ENCODE measurements around the gene DRGX.

DRGX gene

DNA sequence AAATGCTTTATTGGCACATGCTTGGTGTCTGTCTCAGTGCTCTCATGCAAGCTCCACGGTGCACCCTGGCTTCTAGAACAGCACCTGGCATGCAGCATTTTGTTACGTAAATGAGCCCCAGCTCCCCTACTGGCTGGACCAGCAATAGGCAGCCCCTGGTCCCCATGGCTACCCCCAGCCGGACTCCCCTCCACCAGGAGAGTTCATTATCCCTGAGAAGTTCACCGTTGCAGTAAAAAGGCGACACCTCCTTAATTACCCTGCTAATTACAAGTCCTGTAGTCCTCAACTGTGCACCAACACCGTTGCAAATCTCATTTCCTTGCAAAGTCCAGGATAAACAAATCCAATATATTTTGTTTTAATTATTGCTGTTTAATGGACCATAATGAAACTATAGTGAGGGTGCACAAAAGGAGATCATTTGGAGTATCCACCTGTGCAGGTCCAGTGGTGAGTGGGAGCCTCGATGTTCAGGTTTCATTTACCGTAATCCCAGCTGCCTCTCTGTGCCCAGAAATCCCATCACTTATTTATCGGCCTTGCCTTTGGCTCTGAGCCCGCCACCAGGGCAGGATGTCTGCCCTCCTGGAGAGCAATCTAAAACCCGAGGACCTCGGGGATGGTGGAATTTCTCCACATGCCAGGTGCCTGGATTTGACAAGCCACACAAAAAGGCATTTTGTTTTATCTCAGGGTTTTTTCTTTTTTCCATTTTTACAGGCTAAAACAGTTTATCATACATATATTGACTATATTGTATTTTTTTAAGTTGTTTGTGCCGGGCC is 12.8 kb upstream of the DRGX start:
- no peak for DNase-seq (ENCODE audit: low read depth in 2 of 2, low spot score in 1 of 2)

DNA sequence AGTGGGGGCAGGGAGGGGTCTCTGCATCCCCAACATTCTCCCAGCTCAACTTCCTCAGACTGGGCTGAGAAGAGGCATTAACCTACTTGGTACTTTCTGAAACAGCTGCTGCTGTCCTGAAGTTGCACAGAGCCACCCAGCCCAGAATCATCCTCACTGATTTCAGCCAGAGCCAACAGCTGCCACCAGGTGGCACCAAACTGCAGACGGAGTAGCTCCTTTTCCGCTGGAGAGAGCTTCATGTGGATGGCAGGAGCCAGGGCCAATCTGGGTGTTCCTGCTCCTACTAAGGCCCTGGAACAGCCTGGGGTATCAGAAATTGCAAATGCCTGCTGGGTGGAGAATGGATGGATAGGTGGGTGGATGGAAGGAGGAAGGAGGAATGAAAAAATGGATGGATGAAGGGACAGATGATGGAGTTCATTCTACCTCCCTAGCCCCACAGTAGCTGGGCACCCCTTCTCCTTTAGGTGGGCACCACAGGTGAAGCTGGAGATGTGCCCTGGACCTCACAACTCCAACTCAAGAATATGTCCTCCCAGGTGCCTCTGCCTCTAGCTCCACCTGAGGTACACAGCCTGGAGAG is 11.8 kb upstream of the DRGX start:
- peak; percentile 40 to 54 for DNase-seq (ENCODE audit: low read depth in 2 of 2, low spot score in 1 of 2)

DNA sequence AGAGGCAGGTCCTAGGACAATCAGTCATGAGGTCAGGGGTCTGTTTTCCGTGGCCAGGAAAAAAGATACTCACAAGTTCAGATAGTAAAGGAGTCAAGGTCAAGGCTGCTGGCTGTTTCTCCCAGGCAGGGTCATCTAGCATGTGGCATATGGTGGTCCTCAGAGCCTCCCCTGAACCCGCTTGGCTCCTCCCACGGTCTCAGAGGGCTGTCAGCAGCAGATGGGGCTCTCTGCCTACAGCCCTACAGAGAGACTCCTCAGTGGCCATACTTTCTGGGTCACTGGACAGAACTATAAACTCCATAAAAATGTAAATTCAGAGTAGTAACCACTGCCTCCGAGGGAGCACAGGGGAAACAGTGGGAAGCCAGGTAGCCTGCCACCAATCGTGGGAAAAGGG is 11.3 kb upstream of the DRGX start:
- no peak for DNase-seq (ENCODE audit: low read depth in 2 of 2, low spot score in 1 of 2)

DNA sequence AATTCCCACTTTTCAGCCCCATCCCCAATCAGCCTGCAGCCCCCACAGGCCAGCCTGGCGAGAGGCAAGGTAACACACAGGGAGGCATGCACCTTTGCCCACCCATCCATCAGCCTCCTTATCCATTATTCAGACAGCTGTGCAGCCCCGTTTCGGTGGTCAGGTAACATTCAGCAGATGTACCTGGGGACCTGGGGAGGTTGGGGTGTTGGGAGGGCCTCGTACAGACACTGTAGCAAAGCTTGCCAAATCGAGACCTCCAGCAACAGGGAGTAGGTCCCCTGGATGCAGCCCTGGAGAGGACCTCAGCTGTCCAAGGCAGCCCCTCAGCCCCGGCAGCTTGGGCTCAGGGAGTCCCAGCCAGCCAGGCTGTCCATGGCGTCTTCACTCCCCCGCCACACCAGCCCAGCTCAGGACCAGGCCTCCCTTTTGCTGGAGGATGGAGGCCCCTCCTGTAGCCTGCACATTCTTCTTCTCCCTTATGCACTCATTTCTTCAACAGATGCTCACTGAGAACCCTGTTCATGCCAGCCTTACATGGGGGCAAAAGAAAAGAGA is 8.5 kb upstream of the DRGX start:
- DNase-seq (ENCODE audit: low read depth in 2 of 2, low spot score in 1 of 2): no peak

DNA sequence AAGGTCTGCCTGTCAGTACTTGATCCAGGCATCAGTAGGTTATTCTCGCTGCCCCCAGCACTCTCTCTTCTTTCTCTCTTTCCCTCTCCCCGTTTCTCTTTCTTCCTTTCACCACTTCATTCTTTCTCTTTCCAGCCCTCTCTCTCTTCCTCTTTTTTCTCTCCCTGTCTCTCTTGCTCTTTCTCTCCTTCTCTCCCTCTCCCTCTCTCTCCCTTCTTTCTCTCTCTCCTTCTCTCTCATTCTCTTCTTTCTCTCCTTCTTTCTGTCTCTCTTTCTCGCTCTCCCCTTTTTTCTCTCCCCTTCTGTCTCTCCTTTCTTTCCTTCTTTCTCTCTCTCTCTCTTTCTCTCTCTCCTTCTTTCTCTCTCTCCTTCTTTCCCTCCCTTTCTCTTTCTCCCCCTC is 7.5 kb upstream of the DRGX start:
- DNase-seq (ENCODE audit: low read depth in 2 of 2, low spot score in 1 of 2): no peak

DNA sequence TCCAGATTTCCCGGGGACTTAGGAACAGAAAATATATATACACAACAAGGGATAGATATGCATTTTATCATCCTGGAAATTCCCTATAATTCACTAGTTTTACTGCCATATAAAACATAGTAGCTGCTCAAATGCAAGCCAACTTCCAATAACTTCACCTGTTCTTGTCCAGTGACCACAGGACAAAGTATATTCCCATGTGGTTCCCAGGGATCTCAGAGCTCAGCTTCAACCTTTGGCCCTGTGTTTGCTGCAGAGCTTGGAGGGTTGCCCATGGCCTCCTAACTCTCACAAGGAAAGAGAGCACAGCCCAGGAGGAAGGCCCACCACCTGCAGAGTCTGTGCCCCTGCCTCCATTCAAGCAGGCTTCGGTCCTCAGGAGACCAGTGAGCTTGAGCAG is 4.5 kb upstream of the DRGX start:
- no peak for DNase-seq (ENCODE audit: low read depth in 2 of 2, low spot score in 1 of 2)

DNA sequence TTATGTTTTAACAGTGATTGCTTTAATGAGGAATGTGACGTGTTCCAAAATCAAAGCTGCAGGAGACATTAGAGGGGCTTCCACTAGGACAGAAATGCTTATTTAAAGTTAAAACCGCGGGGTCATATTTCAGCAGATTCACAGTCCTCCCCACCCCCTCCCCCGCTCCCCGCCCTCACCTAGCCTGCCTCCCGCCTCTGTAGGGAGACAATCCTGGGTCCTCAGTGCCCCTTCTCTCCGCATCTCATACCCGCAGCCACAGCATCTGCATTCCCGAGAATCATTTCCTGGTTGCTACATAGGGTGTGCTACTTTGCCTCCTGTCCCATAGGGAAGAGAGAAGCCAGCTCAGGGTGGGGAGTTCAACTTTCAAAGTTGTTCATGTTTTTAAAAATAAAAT is 3.1 kb upstream of the DRGX start:
- DNase-seq (ENCODE audit: low read depth in 2 of 2, low spot score in 1 of 2): no peak

DNA sequence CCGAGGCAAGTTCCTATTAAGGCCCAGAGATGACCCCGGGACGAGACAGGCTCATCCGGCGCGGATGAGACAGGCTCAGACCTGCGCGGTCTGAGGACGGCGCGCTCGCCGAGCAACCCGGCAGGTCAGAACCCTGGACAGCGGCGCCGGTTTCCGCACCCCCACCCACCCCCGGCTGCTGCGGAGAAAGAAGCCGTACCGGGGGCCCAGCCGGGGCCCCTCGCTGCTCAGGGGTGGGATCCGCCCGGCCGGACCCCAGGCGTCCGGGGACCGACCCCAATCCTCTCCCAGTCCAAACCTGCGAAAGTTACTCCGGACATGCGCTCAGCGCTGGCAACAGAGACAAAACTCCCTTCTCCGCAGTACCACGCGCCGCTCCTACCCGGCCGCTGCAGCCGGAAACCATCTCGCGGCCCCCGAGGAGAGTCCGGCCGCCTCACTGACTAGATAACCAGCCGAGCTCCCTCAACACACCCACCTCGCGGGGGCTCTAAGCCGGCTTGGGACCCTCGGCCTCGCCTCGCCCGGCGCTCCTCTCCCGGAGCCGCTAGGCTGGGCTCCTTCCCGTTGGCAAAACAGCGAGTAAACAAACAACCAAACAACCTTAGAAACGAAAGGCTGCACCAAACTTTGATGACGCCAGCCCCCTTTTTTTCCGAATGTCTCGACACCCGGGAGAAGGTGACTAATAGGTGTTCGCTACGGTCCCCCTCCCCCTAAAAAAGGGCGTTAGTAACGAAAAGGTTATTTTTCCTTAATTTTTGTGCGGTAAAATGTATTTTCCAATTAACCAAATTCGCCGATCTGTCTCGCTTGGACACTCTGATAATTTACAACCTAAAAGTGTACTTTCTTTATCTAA is 2.3 kb upstream of the DRGX start:
- DNase-seq (ENCODE audit: low read depth in 2 of 2, low spot score in 1 of 2): peak in 1 of 2 donors; percentile 7

DNA sequence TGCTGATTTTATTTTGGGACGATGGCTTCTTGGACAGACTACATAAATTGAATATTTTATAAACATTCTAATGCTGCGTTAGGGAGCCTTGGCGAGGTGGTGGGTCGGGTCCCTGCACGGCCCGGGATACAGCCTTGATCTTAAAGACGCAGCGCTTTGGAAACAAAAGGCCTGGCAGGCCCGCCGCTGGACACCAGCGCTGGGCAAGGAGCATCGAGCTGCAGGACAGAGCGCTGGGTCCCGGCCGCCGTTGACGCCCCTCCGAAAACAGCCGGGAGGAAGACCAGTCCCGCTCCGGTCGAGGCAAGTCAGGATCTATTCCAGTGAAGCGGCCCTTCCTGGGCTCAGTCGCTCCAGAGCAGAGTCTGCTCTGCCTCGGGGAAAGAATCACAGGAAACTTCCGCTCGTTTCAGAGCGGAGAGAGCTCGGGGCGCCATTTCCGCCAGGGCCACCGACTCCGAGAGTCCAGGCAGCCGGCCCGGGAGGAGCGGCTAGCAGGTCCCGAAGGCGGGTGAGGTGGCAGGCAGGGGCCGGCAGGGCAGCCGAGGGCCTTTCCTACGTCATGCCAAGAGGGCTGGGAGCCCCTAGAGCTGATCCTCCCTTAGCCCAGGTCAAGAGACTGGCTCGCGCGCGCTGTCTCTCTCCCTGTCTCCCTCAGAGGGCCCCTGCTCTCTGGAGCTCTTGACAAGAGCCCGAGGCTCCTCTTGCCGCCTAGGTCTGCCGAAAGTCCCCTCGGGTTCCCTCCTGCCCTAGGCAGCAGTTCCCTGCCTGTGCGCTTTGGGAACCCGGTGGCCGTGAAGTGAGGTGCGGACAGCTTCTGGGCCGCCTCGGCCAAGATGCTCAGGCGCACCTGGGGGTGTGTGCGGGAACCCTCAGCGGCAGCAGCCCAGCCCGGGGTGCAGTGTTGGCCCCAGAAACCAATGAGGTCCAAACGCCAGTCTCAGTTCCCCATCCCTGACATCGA is 1.4 kb upstream of the DRGX start:
- no peak for DNase-seq (ENCODE audit: low read depth in 2 of 2, low spot score in 1 of 2)

DNA sequence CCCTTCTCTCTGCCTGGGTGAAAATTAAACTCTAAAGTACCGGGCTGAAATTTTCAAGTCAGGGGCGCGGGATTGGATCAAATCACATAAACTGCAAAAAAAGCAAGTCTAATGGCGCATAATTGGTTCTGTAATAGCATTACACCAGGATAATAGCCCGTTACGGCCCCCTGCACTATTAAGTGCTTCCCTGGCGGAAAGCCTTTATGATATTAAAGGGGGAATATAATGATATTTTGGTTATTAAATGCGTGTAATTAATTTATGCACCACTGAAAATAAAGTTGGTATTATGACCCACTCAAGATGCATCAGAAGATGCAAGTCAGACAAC is 744 bp upstream of the DRGX start:
- DNase-seq (ENCODE audit: low read depth in 2 of 2, low spot score in 1 of 2): no peak

DNA sequence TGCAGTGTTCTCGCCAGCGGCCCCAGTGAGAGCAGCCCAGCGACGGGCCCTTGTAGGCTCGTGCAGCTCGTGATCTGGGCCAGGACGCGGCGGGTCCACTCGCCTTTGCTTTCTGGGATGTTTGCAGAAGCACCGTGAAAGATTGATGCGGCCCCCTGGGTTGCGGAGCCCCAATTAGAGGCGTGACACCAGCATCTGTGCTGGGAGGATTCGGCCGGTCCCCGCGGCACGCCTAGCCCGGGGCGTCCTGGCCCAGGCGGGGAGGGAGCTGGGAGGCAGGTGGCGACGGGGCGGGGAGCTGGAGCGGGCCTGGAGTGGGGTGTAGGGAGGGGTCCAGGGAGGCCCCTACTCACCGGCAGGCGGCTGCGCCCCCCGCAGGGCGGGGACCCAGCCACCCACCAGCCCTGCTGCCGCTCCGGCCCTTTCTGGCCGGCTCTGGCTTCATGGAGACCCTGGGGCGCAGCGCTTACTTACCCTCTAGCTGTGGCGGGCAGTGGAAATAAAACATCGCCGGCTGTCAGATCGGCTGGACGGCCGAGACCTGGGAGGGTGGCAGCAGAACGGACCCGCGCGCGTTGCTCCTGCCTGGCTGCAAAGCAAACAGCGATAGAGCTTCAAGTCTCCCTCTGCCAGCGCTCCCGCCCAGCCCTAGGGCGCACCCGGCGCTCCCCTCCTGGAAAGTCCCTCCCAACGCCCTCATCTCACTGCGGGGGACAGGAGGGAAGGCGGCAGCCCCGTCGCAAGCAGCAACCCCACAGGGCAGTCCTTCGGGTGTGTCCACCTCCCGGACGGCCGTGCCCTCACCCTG is 752 bp downstream of the DRGX start:
- DNase-seq (ENCODE audit: low read depth in 2 of 2, low spot score in 1 of 2): no peak

DNA sequence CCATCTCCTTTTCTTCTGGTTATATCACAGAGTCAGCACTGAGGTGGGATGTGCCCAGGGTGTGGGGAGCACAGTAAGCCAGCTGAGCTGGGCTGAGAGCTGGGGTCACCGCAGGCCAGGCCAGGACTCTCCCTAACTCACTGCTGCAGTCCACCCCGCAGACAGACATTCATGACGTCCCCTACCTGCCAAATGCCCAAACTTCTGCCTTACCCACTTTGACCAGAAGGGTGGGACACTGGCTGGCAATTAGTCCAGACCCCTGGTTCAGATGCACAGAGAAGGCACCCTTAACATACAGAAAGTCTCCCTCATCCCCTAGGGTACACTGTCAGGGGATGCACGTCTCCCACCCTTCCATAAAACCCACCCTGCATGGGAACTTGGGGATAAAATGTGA is 2.1 kb downstream of the DRGX start:
- no peak for DNase-seq (ENCODE audit: low read depth in 2 of 2, low spot score in 1 of 2)

DNA sequence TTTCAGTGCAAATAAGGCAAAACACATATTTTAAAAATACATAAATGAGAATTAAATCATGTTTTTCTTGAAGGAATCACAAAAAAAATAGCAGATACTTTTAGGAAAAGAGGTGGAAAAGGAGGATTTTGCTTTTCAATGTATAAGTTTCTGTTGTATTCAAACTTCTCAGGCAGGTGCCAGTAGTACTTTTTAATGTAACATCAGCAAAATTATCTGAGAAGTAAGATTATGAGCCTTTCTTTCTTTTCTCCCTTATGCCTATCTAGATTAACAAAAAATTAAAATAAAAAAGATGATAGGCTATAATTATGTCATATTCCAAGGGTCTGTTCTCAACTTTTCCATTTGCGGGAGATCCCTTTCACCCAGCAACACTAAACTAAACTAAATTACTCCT is 2.6 kb downstream of the DRGX start:
- no peak for DNase-seq (ENCODE audit: low read depth in 2 of 2, low spot score in 1 of 2)

DNA sequence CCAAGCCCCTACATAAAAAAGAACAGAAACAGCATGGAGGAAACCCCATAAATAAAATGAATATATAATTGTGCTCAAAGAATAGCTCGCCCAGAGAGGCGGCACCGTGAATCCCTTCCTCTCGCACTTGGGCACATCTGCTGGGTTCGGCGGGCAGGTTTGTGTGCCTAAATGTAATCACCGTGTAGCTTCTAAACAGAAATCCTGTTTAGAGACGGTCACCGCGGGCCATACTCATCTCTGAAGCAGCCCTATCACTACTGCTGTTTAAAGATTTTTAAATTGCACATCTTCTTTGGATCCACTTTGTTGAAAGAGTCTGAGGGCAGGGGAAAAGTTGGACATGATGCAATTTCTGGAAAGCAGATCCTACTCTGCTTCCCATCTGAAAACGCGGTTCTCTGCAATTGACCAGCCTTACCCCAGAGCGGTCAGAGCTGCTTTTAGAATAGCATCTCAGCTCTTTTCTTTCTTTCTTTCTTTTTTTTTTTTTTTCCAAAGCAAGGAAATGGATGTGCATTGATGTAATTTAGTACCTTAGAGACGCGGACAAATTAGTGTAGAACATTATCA is 6.4 kb downstream of the DRGX start:
- DNase-seq (ENCODE audit: low read depth in 2 of 2, low spot score in 1 of 2): no peak

DNA sequence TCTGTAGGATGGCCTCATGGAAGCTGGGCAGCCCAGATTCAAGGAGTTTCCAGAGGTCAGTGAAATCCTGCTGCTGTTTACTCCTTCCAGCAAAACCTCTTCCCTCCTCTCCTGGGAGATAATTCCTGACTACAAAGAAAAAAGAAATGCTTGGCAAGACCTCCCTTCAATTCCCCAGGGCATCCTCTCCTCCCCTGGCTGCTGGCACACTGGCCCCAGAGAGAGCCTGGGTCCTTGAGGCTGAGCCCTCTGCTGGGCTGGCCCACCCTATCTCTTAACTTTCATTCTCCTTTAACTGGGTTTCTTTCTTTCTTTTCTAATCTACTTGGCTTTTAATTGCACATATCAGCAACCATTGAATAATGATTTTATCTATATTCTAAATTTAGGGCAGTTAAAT is 7.7 kb downstream of the DRGX start:
- DNase-seq (ENCODE audit: low read depth in 2 of 2, low spot score in 1 of 2): no peak

DNA sequence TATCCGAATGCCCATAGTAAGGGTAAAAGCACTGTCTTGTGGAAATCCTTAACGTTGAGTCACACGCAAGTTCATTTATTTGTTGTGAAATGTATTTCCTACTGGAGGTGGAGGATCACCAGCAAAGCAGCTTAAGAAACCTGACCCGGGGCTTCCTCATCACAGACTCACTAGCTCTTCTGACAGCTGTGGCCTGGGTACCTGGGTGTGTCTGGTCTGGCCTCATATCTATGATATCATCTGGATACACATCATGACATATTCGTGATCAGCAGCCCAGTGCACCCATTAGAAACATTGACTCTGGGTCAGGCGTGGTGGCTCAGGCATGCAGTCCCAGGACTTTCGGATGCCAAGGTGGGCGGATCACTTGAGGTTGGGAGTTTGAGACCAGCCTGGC is 8.8 kb downstream of the DRGX start:
- DNase-seq (ENCODE audit: low read depth in 2 of 2, low spot score in 1 of 2): no peak

DNA sequence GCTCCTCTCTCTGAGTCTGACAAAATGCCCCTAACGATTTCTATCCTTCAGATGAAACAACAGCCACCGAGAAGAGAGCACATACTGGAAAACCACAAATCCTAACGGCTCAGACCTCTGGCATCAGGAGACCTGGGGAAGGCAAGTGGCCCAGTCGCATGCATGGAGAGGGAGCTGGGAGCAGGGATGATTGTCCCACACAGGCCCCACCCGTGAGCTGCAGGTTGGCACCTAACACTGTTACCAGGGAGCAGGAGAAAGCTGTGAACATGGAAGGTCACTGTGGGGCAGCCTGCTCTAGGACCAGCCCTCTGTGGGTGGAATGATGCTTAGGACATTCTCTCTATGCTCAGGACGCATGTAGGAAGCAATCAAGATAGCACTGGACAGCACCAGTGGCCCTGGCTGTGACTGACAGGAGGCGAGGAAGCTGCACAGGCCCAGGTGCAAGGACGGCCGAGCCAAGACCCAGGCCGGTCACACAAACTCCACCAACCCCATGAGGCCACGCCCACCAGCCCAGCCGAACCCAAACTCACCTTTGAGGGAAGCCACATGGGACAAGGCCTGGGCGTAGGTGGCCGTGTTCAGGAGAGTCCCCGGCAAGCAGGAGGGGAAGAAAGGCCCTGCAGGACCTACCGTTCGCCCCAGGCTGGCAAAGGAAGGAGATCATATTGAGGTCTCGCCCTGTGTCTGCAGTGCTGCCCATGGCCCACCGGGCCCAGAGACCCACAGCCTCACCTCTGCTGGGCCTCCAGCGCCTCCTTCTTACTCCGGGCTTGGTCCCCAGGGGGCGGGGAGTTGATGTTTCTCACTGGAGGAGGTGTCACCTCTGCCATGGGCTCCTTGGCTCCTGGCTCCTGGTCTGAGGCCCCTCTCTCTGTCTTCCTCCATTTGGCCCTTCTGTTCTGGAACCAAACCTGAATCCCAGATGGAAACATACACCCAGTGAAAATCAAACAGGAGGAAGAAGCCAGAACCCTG is 9.7 kb downstream of the DRGX start:
- no peak for DNase-seq (ENCODE audit: low read depth in 2 of 2, low spot score in 1 of 2)

DNA sequence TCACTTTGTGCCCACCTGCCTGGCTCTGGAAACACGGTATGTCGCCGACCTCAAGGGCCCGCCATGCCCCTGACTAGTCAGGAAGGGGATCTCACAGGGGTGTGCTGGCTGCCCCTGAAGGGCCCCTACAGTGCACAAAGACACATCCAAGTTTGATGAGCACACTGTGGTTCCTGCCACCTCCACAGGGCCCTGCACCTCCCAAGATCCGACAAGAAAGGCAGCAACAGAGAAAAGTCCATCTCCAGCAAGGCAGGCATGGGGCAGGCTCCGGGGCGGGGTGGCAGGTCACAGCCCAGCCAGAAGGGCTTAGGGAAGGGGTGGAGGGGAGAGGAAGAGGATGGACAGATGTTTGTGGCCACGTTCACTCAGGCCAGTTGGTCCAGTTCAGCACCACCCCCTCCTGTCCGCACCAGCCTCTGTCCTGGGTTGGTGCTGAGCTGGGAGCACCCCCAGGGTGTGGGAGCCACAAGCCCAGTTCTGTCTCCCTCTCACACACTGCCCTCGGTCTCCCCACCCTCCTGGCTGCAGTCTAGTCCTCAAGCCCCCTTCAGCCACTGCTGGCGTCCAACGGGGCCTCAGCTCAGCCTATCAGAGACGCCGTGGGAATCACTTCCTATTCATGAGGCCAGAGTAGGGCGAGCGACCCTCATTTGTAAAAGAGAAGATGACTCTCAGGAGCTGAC is 11.5 kb downstream of the DRGX start:
- no peak for DNase-seq (ENCODE audit: low read depth in 2 of 2, low spot score in 1 of 2)

Data from stimulated activated CD8-positive, alpha-beta memory T cell treated with anti-CD3 and anti-CD28 coated beads, Interleukin-4, amount 100 ng/mL, for 4 hours (primary cell).